ENCODE data around the gene FSIP1.

FSIP1 gene

GRCh38 chr15:39583596-39584265 is 198.9 kb downstream of the FSIP1 start:
- H3K4me3 ChIP-seq (ENCODE audit: low read depth, low read length): peak overlapping the region; percentile 73
- TF ChIP-seq CTCF (conservative IDR thresholded peaks at IDR 0.05; ENCODE audit: low read depth, low read length): peak; percentile 63
- DNase-seq (ENCODE audit: low read depth): peak; percentile 71

- DNase-seq (ENCODE audit: low read depth): no peak
- no peak for TF ChIP-seq CTCF (conservative IDR thresholded peaks at IDR 0.05; ENCODE audit: low read depth, low read length)
- peak overlapping the region; percentile 73 for H3K4me3 ChIP-seq (ENCODE audit: low read depth, low read length)
Measured at GRCh38 chr15:39582977-39583595, 199.6 kb downstream of the FSIP1 start.

DNA sequence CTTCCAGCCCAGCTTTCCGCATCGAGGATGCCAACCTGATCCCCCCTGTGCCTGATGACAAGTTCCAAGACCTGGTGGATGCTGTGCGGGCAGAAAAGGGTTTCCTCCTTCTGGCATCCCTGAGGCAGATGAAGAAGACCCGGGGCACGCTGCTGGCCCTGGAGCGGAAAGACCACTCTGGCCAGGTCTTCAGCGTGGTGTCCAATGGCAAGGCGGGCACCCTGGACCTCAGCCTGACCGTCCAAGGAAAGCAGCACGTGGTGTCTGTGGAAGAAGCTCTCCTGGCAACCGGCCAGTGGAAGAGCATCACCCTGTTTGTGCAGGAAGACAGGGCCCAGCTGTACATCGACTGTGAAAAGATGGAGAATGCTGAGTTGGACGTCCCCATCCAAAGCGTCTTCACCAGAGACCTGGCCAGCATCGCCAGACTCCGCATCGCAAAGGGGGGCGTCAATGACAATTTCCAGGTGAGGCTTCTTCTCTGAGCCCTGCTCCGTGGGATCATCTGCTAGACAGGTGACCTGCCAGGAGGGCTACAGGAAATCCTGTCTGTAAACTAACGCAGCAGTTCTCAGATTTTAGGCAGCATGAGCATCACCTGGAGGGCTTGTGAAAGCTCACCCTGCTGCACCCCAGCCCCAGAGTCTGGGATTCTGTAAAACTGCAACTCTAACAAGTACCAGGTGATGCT is 200.2 kb downstream of the FSIP1 start:
- DNase-seq (ENCODE audit: low read depth): peak; percentile 59
- H3K4me3 ChIP-seq (ENCODE audit: low read depth, low read length): peak overlapping the region; percentile 73
- TF ChIP-seq CTCF (conservative IDR thresholded peaks at IDR 0.05; ENCODE audit: low read depth, low read length): no peak

- peak; percentile 55 for DNase-seq (ENCODE audit: low read depth)
- H3K4me3 ChIP-seq (ENCODE audit: low read depth, low read length): peak overlapping the region; percentile 73
Measured at GRCh38 chr15:39581793-39582285, 200.8 kb downstream of the FSIP1 start.

GRCh38 chr15:39581242-39581792 is 201.3 kb downstream of the FSIP1 start:
- no peak for TF ChIP-seq CTCF (conservative IDR thresholded peaks at IDR 0.05; ENCODE audit: low read depth, low read length)
- peak overlapping the region; percentile 73 for H3K4me3 ChIP-seq (ENCODE audit: low read depth, low read length)
- DNase-seq (ENCODE audit: low read depth): peak; percentile 40

More at GRCh38 chr15:39581793-39582285, 200.8 kb downstream of the FSIP1 start:
- TF ChIP-seq CTCF (conservative IDR thresholded peaks at IDR 0.05; ENCODE audit: low read depth, low read length): peak; percentile 50

GRCh38 chr15:39580485-39581241 is 202.0 kb downstream of the FSIP1 start, which contains the start of gene THBS1:
Gene THBS1 (plus strand): TSS chr15:39581079. CDS start chr15:39581858, 779 bp downstream.
- H3K4me3 ChIP-seq (ENCODE audit: low read depth, low read length): peak within 1 kb of the TSS; percentile 73
- DNase-seq (ENCODE audit: low read depth): peak; percentile 91
- no peak for TF ChIP-seq CTCF (conservative IDR thresholded peaks at IDR 0.05; ENCODE audit: low read depth, low read length)
